Suprapubic skin (tissue), 4 donors: ENCODE measurements around the gene P2RX7. TPM values are rescaled to one million over a fixed set of nuclear protein-coding genes. Genes with fewer than 3 reads are reported as not detected.
"Not testable (repeated sequence)": the region's sequence is repeated elsewhere in the genome, so short reads cannot be mapped to it uniquely, and the experiment has no call there.

Experiments used
- DNase-seq, 2 donors: peaks; one replicate each; pipeline ENCODE4 v3.0.0-alpha.2; 2019; ENCODE audit warnings: low spot score in 2 of 2
- H3K27ac ChIP-seq: fragments of 200-600 bp; sonication (generic); one replicate; pipeline ENCODE4 v1.5.1; 2019
- H3K27me3 ChIP-seq: fragments of 200-600 bp; sonication (generic); one replicate; pipeline ENCODE4 v1.5.1; 2019
- H3K36me3 ChIP-seq: fragments of 200-600 bp; sonication (generic); one replicate; pipeline ENCODE4 v1.5.1; 2019
- H3K4me1 ChIP-seq: fragments of 200-600 bp; sonication (generic); one replicate; pipeline ENCODE4 v1.5.1; 2019
- H3K4me3 ChIP-seq: fragments of 200-600 bp; sonication (generic); one replicate; pipeline ENCODE4 v1.5.1; 2019; ENCODE audit warnings: mild to moderate bottlenecking
- H3K9me3 ChIP-seq: fragments of 200-600 bp; sonication (generic); one replicate; pipeline ENCODE4 v1.5.1; 2019
- CTCF ChIP-seq, 2 donors: fragments of 200-600 bp in 1 of 2; fragments of 450-650 bp in 1 of 2; sonication (generic) in 1 of 2; IDR thresholded peaks; one replicate each; pipeline ENCODE4 v1.5.1; 2016 to 2019; ENCODE audit warnings: antibody characterized with exemption in 2 of 2, mild to moderate bottlenecking in 1 of 2, moderate library complexity in 1 of 2
- EP300 ChIP-seq: sonication (generic); formaldehyde crosslinking; IDR thresholded peaks from one replicate; pipeline ENCODE4 v1.6.1; 2017; ENCODE audit warnings: antibody characterized with exemption
- POLR2A ChIP-seq, 2 donors: fragments of 450-650 bp; IDR thresholded peaks; one replicate each; pipeline ENCODE4 v1.6.1; 2017; ENCODE audit warnings: antibody characterized with exemption in 2 of 2, mild to moderate bottlenecking in 2 of 2, moderate library complexity in 2 of 2
- POLR2AphosphoS5 ChIP-seq, 3 donors: sonication (generic); formaldehyde crosslinking; IDR thresholded peaks; one replicate each; pipeline ENCODE4 v1.6.1; 2017; ENCODE audit warnings: antibody characterized with exemption in 3 of 3
- WGBS: methylation state at CpG from one replicate; pipeline ENCODE4 v1.1.5; 2018; 5-methylcytosine and 5-hydroxymethylcytosine counted together
- total RNA-seq, 4 donors: library from RNA; depleted of rRNA; stranded (reverse); fragments of >200 nt; gene quantifications; one replicate each; pipeline ENCODE4 v1.1.0, GENCODE V29; 2016

Gene P2RX7
- total RNA-seq, 4 donors from 2014 or later = 14.0 to 65.7 (median 19.2) TPM

- Histone ChIP-seq H3K4me1 (peaks cover 4% of the 10 kb centered on the region), H3K27me3 (no peaks in the 10 kb centered on the region), H3K4me3 (no peak overlapping the region), H3K27ac (peak overlapping the region; percentile 1), H3K9me3 (no peaks in the 10 kb centered on the region), H3K36me3 (peaks cover 5% of the 10 kb centered on the region)
- no peak for DNase-seq
- TF ChIP-seq CTCF (IDR thresholded peaks at IDR 0.05) (no peak), EP300 (no peak), POLR2AphosphoS5 (IDR thresholded peaks at IDR 0.05) (no peak), POLR2A (IDR thresholded peaks at IDR 0.05) (no peak)
- WGBS = 91% methylated on average over 3 of the region's 3 CpGs
Measured at GRCh38 chr12:121144416-121144914, 11.8 kb downstream of the P2RX7 start.

- TF ChIP-seq EP300 (no peak), CTCF (IDR thresholded peaks at IDR 0.05) (no peak), POLR2AphosphoS5 (IDR thresholded peaks at IDR 0.05) (no peak), POLR2A (IDR thresholded peaks at IDR 0.05) (no peak)
- no peak for DNase-seq
- Histone ChIP-seq H3K27me3 (no peaks in the 10 kb centered on the region), H3K4me3 (no peak overlapping the region), H3K9me3 (no peaks in the 10 kb centered on the region), H3K27ac (no peak overlapping the region), H3K36me3 (peaks cover 5% of the 10 kb centered on the region), H3K4me1 (peaks cover 4% of the 10 kb centered on the region)
- WGBS = 71% methylated on average over 8 of the region's 8 CpGs
Measured at GRCh38 chr12:121145221-121145620, 12.5 kb downstream of the P2RX7 start.

- WGBS = 91% methylated on average over 3 of the region's 3 CpGs
- H3K4me3 ChIP-seq, H3K4me1 ChIP-seq, H3K27me3 ChIP-seq, H3K36me3 ChIP-seq, H3K27ac ChIP-seq, H3K9me3 ChIP-seq, DNase-seq: not testable (repeated sequence)
Measured at GRCh38 chr12:121149289-121149688, 16.6 kb downstream of the P2RX7 start.

GRCh38 chr12:121154793-121155375 is 22.2 kb downstream of the P2RX7 start:
- H3K27ac ChIP-seq = no peak overlapping the region
- no peaks in the 10 kb centered on the region for H3K4me1 ChIP-seq
- no peak for DNase-seq
- H3K9me3 ChIP-seq = no peaks in the 10 kb centered on the region
- no peak overlapping the region for H3K4me3 ChIP-seq
- peaks cover 28% of the 10 kb centered on the region for H3K36me3 ChIP-seq
- WGBS = 84% methylated on average over 14 of the region's 14 CpGs
- H3K27me3 ChIP-seq = no peaks in the 10 kb centered on the region
- no peak for TF ChIP-seq EP300
- TF ChIP-seq POLR2A (IDR thresholded peaks at IDR 0.05) = no peak
- no peak for TF ChIP-seq POLR2AphosphoS5 (IDR thresholded peaks at IDR 0.05)
- no peak for TF ChIP-seq CTCF (IDR thresholded peaks at IDR 0.05)

GRCh38 chr12:121156365-121156764 is 23.7 kb downstream of the P2RX7 start:
- TF ChIP-seq POLR2AphosphoS5 (IDR thresholded peaks at IDR 0.05) (no peak), CTCF (IDR thresholded peaks at IDR 0.05) (no peak), EP300 (no peak), POLR2A (IDR thresholded peaks at IDR 0.05) (no peak)
- Histone ChIP-seq H3K9me3 (no peaks in the 10 kb centered on the region), H3K27ac (no peak overlapping the region), H3K4me3 (no peak overlapping the region), H3K4me1 (no peaks in the 10 kb centered on the region), H3K27me3 (no peaks in the 10 kb centered on the region), H3K36me3 (peaks cover 34% of the 10 kb centered on the region)
- WGBS = 92% methylated on average over 5 of the region's 5 CpGs
- DNase-seq = no peak

GRCh38 chr12:121158085-121158484 is 25.4 kb downstream of the P2RX7 start:
- Histone ChIP-seq H3K36me3 (peaks cover 46% of the 10 kb centered on the region), H3K27ac (no peak overlapping the region), H3K27me3 (no peaks in the 10 kb centered on the region), H3K9me3 (no peaks in the 10 kb centered on the region), H3K4me1 (no peaks in the 10 kb centered on the region), H3K4me3 (no peak overlapping the region)
- 100% methylated on average over 3 of the region's 3 CpGs for WGBS
- no peak for TF ChIP-seq POLR2AphosphoS5 (IDR thresholded peaks at IDR 0.05)
- no peak for TF ChIP-seq EP300
- no peak for TF ChIP-seq POLR2A (IDR thresholded peaks at IDR 0.05)
- TF ChIP-seq CTCF (IDR thresholded peaks at IDR 0.05) = no peak
- no peak for DNase-seq

- H3K36me3 ChIP-seq = peaks cover 47% of the 10 kb centered on the region
- H3K27ac ChIP-seq, H3K27me3 ChIP-seq, H3K4me1 ChIP-seq, H3K4me3 ChIP-seq, DNase-seq, H3K9me3 ChIP-seq: not testable (repeated sequence)
- 92% methylated on average over 5 of the region's 5 CpGs for WGBS
Measured at GRCh38 chr12:121158728-121159351, 26.2 kb downstream of the P2RX7 start.
